HepG2 (cell line): ENCODE measurements around the gene HDDC3. TPM values are rescaled to one million over a fixed set of nuclear protein-coding genes. Genes with fewer than 3 reads are reported as not detected.

ENCODE experiments used
- ATAC-seq: fragments of 200-7000 bp; cut with Tn5 transposase; 3 replicates; pipeline ENCODE4 v1.9.1; 2020; ENCODE audit warnings: mild to moderate bottlenecking, moderate library complexity
- BruUV-seq: library from RNA; stranded (reverse); fragments of 400-500 nt; replicated peaks from 2 replicates; lab custom pipeline; 2021; lab: Mats Ljungman, UMichigan
- CTCF ChIA-PET: fragments of 300-600 bp; formaldehyde crosslinking; extraction: SDS; loops from one replicate; lab custom pipeline; 2021; ENCODE audit warnings: low total read pairs, inconsistent platforms, low intra/inter-chr PET ratio; lab: Yijun Ruan, JAX
- POLR2A ChIA-PET: fragments of 350-600 bp; sonication (Branson Sonifier 250); formaldehyde crosslinking; loops from one replicate; lab custom pipeline; 2020; ENCODE audit warnings: antibody characterized with exemption, inconsistent platforms; lab: Yijun Ruan, JAX
- DNase-seq: peaks from one replicate; pipeline ENCODE4 v3.0.0-alpha.2; 2015; ENCODE audit warnings: low spot score
- FAIRE-seq: peaks from 3 replicates; lab custom pipeline; 2011; peaks lifted over from hg19 to GRCh38; lab: Jason Lieb, UNC
- H2AFZ ChIP-seq: one replicate; pipeline ENCODE4 v1.6.1; 2011; ENCODE audit warnings: low read length, inconsistent platforms
- H3K27ac ChIP-seq: fragments of 300-600 bp; 3 replicates; pipeline ENCODE4 v1.8.0; 2011; ENCODE audit warnings: mixed run types, mild to moderate bottlenecking, mixed read lengths, low read length, inconsistent platforms; ENCODE audit not compliant: insufficient read depth; ENCODE audit errors: extremely low read length
- H3K27me3 ChIP-seq, 2 experiments: fragments of 200-600 bp in 1 of 2; 2 replicates in 1 of 2; 3 replicates in 1 of 2; pipeline versions ENCODE4 v1.6.0 to v1.8.0; 2011; ENCODE audit warnings: low read length in 2 of 2, mild to moderate bottlenecking in 2 of 2, moderate library complexity in 2 of 2, inconsistent platforms in 1 of 2; ENCODE audit not compliant: insufficient read depth in 2 of 2, control insufficient read depth in 1 of 2
- H3K36me3 ChIP-seq, 2 experiments: fragments of 200-600 bp in 1 of 2; replicated peaks in 1 of 2; 2 replicates in 1 of 2; 3 replicates in 1 of 2; pipeline versions ENCODE4 v1.5.1 to v1.8.0; 2011; ENCODE audit warnings: low read length in 2 of 2, inconsistent platforms in 1 of 2; ENCODE audit not compliant: insufficient read depth in 2 of 2, control insufficient read depth in 1 of 2
- H3K4me1 ChIP-seq: 2 replicates; pipeline ENCODE4 v1.5.1; 2012; ENCODE audit warnings: low read length, inconsistent platforms; ENCODE audit not compliant: insufficient read depth
- H3K4me2 ChIP-seq: 2 replicates; pipeline ENCODE4 v1.6.0; 2011; ENCODE audit warnings: low read depth, low read length, inconsistent platforms
- H3K4me3 ChIP-seq, 3 experiments: fragments of 200-600 bp in 1 of 3; sonication (generic), shearing (Covaris generic) in 1 of 3; replicated peaks in 1 of 3; 2 replicates each; pipeline ENCODE4 v1.5.1; 2011 to 2016; ENCODE audit warnings: low read length in 3 of 3, inconsistent platforms in 2 of 3, low read depth in 2 of 3, mild to moderate bottlenecking in 2 of 3, control low read depth in 1 of 3, mixed read lengths in 1 of 3; ENCODE audit not compliant: insufficient read depth in 1 of 3
- H3K79me2 ChIP-seq: one replicate; pipeline ENCODE4 v1.6.1; 2011; ENCODE audit warnings: low read length, inconsistent platforms; ENCODE audit not compliant: insufficient read depth
- H3K9ac ChIP-seq: 2 replicates; pipeline ENCODE4 v1.6.0; 2011; ENCODE audit warnings: mild to moderate bottlenecking, low read depth, low read length, inconsistent platforms; ENCODE audit not compliant: insufficient read depth
- H3K9me3 ChIP-seq: 2 replicates; pipeline ENCODE4 v1.5.1; 2012; ENCODE audit warnings: mild to moderate bottlenecking, low read length
- H4K20me1 ChIP-seq: 2 replicates; pipeline ENCODE4 v1.6.0; 2011; ENCODE audit warnings: inconsistent platforms, mild to moderate bottlenecking, low read length, moderate library complexity; ENCODE audit not compliant: insufficient read depth
- BRF2 ChIP-seq: sonication (generic); formaldehyde crosslinking; IDR thresholded peaks from 2 replicates; pipeline ENCODE4 v1.8.1; 2022; ENCODE audit warnings: mild to moderate bottlenecking, missing genetic modification reagents
- MAF1 ChIP-seq: sonication (generic); formaldehyde crosslinking; IDR thresholded peaks from 2 replicates; pipeline ENCODE4 v1.5.0; 2020; ENCODE audit warnings: missing genetic modification reagents, borderline replicate concordance
- NFKBIZ ChIP-seq: IDR thresholded peaks from 2 replicates; pipeline ENCODE4 v1.6.1; 2018; ENCODE audit warnings: missing genetic modification reagents, missing compliant biosample characterization
- PAWR ChIP-seq: sonication (generic); formaldehyde crosslinking; IDR thresholded peaks from 2 replicates; pipeline ENCODE4 v1.4.0; 2020; ENCODE audit warnings: missing genetic modification reagents, mild to moderate bottlenecking, borderline replicate concordance
- ZBTB8A ChIP-seq: sonication (generic); formaldehyde crosslinking; IDR thresholded peaks from 2 replicates; pipeline ENCODE4 v1.4.0; 2020; ENCODE audit warnings: mild to moderate bottlenecking, low read depth, missing genetic modification reagents, borderline replicate concordance
- ZNF335 ChIP-seq: sonication (generic); formaldehyde crosslinking; IDR thresholded peaks from 2 replicates; pipeline ENCODE4 v1.4.0; 2020; ENCODE audit warnings: missing genetic modification reagents
- ZNF33A ChIP-seq: sonication (generic); formaldehyde crosslinking; IDR thresholded peaks from 2 replicates; pipeline ENCODE4 v1.5.1; 2020; ENCODE audit warnings: missing genetic modification reagents, mild to moderate bottlenecking, moderate library complexity, borderline replicate concordance
- ZNF430 ChIP-seq: sonication (generic); formaldehyde crosslinking; IDR thresholded peaks from 2 replicates; pipeline ENCODE4 v1.9.0; 2021; ENCODE audit warnings: mild to moderate bottlenecking, missing genetic modification reagents
- ZNF619 ChIP-seq: sonication (generic); formaldehyde crosslinking; IDR thresholded peaks from 2 replicates; pipeline ENCODE4 v1.4.0; 2020; ENCODE audit warnings: mild to moderate bottlenecking, missing genetic modification reagents
- ZXDC ChIP-seq: sonication (generic); formaldehyde crosslinking; IDR thresholded peaks from 2 replicates; pipeline ENCODE4 v1.5.0; 2020; ENCODE audit warnings: mild to moderate bottlenecking, missing genetic modification reagents
- WGBS: methylation state at CpG from one replicate; pipeline ENCODE4 v1.1.6; 2017; ENCODE audit warnings: low lambda C conversion rate; 5-methylcytosine and 5-hydroxymethylcytosine counted together
- in situ Hi-C: cut with HindIII; loops from 2 replicates; pipeline ENCODE4 v1.10.0; 2017; ENCODE audit warnings: low pct_unique_long_range_greater_than_20kb; ENCODE audit not compliant: extremely low pct_ligation_motif_present
- intact Hi-C: fragments of 100-400 bp; cut with micrococcal nuclease; formaldehyde crosslinking; loops from one replicate; pipeline ENCODE4 v1.10.0; 2022; ENCODE audit not compliant: unreplicated experiment
- polyA plus RNA-seq, 8 experiments: library from polyadenylated mRNA; depleted of rRNA in 3 of 8; stranded (reverse) in 7 of 8; unstranded in 1 of 8; fragments of >200 nt; fragmentation: Illumina TruSeq in 4 of 8; extraction: Trizol in 4 of 8; gene quantifications; 2 replicates each; pipeline versions ENCODE4 v1.2.1 to v1.2.3, GENCODE V29; 2011 to 2016; ENCODE audit warnings: low read depth in 4 of 8, missing spikeins in 1 of 8, mixed read lengths in 1 of 8; ENCODE audit not compliant: insufficient read depth in 1 of 8
- total RNA-seq, 5 experiments: library from RNA; depleted of rRNA; stranded (reverse); fragments of >200 nt; fragmentation: Illumina TruSeq; extraction: Trizol; gene quantifications; 2 replicates each; pipeline ENCODE4 v1.2.3, GENCODE V29; 2016; ENCODE audit warnings: low read depth in 1 of 5
- TF ChIP-seq, protein P1 (sequence below): IDR thresholded peaks from 2 replicates; pipeline ENCODE4 v1.6.1; 2016

Gene HDDC3
- total and polyA plus RNA-seq, 2 of the 13 experiments (the other 11 are each of a cell fraction or from before 2014, with no cell fraction given): 18.7 to 28.3 TPM

GRCh38 chr15:90974216-90974615, 41.9 kb upstream of the HDDC3 start:
- peaks cover 23 to 70% of the 10 kb centered on the region in 2 experiments for H3K36me3 ChIP-seq
- no peak overlapping the region for H2AFZ ChIP-seq
- in situ Hi-C loops (no loop called here), intact Hi-C loops (no loop called here)
- H3K27ac ChIP-seq: no peak overlapping the region
- TF ChIP-seq BRF2 (CRISPR knock-in tag): no peak
- no peak for TF ChIP-seq ZNF430 (CRISPR knock-in tag)
- TF ChIP-seq ZNF33A: no peak
- no peak for TF ChIP-seq ZBTB8A (CRISPR knock-in tag)
- TF ChIP-seq, protein P1, sequence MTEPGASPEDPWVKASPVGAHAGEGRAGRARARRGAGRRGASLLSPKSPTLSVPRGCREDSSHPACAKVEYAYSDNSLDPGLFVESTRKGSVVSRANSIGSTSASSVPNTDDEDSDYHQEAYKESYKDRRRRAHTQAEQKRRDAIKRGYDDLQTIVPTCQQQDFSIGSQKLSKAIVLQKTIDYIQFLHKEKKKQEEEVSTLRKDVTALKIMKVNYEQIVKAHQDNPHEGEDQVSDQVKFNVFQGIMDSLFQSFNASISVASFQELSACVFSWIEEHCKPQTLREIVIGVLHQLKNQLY (CRISPR knock-in tag): no peak
- no peak for TF ChIP-seq ZNF335 (CRISPR knock-in tag)
- no peak for TF ChIP-seq ZNF619
- no peak for TF ChIP-seq PAWR (CRISPR knock-in tag)
- TF ChIP-seq NFKBIZ (CRISPR knock-in tag): no peak
- TF ChIP-seq ZXDC (CRISPR knock-in tag): no peak
- no peak for TF ChIP-seq MAF1 (CRISPR knock-in tag)
- H3K4me3 ChIP-seq: no peak overlapping the region
- FAIRE-seq (no peak), DNase-seq (no peak), ATAC-seq (no peak)
- ChIA-PET CTCF (no interaction called here), POLR2A (no interaction called here)
- no peak overlapping the region for H3K9ac ChIP-seq
- no peak overlapping the region for H3K4me2 ChIP-seq
- no peaks in the 10 kb centered on the region for H3K79me2 ChIP-seq
- BruUV-seq: no TSS peak
- H4K20me1 ChIP-seq: no peaks in the 10 kb centered on the region
- no peaks in the 10 kb centered on the region for H3K9me3 ChIP-seq
- 96% methylated on average over 21 of the region's 21 CpGs for WGBS
- no peaks in the 10 kb centered on the region for H3K4me1 ChIP-seq
- no peaks in the 10 kb centered on the region for H3K27me3 ChIP-seq
